ENCODE results near the gene ZDHHC9.

Gene ZDHHC9

DNA sequence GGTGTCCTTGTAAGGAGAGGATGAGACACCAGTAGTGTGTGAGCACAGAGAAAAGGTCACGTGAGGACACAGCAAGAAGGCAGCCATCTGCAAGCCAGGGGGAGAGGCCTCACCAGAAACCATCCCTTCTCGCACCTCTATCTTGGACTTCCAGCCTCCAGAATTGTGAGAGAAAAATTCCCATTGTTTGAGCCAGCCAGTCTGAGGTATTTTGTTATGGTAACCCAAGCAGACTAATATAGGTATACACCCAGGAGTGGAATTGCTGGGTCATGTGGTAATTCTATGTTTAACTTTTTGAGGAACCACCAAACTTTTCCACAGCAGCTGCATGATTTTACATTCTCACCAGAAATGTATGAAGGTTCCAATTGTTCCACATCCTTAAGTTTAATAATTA lies 25.6 kb downstream of the ZDHHC9 start:
- no peak for DNase-seq

GRCh38 chrX:129813662-129814368 lies 29.9 kb downstream of the ZDHHC9 start:
- no peak for DNase-seq

DNA sequence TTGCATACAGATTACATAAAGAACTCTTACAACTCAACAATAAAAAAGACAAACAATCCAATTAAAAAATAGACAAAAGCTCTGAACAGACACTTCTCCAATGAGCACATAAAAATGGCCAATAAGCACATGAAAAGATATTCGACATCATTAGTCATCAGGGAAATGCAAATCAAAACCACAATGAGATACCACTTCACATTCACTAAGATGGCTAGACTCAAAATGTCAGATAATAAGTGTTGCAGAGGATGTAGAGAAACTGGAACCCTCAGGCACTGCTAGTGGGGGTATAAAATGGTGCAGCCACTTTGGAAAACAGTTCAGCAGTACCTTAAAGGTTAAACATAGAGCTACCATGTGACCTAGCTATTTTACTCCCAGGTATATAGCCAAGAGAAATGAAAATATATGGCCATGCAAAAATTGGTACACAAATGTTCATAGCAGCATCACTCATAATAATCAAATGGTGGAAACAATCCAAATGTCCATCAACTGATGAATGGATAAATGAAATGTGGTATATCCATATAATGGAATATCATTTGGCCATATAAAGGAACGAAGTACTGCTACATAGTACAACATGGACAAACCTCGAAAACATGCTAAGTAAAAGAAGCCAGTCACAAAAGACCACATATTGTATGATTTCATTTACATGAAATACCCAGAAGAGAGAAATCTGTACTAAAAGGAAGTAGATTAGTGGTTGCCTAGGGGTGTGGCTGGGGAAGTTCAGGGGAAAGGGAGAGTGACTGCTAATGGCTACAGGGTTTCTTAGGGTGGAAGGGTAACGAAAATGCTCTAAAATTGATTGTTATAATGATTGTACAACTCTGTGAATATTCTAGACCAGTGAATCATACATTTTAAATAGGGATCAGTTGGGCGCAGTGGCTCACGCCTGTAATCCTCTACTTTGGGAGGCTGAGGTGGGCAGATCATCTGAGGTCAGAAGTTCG lies 34.6 kb downstream of the ZDHHC9 start:
- DNase-seq = no peak

- no peak for DNase-seq
Measured at GRCh38 chrX:129808158-129808828, 35.4 kb downstream of the ZDHHC9 start.

DNA sequence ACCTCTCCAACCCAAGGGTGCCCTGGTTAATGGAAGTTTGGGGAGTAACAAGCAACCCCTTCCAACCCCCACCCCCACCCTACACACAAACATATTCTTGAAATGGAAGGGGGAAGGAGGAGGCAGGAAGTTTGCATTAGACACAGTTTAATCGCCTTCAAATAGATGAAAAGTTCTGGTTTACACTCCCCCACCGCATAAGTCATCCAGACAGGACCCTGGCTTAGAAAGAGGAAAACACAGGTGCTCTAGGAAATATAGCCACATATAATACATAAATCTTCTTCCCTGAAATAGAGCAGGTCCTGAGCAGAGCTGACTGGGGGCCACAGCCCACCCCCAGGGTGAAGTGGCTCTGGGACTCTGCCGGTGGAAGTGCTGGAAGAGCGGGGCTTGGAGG lies 38.9 kb downstream of the ZDHHC9 start:
- DNase-seq = no peak

- no peak for DNase-seq
Measured at GRCh38 chrX:129802863-129803262, 40.8 kb downstream of the ZDHHC9 start.

DNA sequence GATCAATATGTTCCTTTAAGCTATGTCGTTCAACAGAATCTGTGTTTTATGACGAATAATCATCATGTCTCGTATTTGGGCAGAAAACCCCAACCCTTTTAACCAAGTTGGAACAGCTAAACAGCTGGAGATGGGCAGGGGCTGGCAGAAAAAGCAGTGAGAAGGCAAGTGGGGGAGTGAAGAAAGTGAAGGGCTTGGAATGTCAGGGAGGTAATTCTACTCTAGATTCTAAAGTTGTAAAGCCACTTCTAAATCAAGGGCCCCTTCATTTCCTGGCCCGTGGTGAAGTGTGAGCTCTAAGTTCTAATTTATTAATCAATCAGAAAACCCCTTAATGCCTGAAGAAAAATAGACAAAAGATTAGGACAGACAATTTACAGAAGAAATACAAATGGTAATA lies 43.5 kb downstream of the ZDHHC9 start:
- DNase-seq = no peak

DNA sequence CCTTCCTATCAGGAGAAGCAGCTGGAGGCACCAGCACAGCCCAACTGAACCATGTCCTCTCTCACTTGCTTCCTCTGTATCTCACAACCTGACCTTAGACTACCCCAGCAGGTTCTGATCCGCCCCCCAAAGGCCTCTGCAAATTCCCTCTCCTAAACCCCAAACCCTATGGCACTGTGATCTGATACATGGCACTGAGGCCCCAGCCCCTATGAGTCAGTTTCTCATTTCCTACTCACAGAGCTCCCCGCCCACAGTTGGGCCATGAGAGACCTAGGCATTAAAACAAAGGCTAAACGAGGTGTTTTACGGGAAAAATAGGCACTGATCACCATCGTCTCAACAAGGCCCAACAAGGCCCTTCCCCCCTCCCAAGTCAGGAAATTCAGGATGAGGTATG lies 44.8 kb downstream of the ZDHHC9 start:
- DNase-seq = no peak

DNA sequence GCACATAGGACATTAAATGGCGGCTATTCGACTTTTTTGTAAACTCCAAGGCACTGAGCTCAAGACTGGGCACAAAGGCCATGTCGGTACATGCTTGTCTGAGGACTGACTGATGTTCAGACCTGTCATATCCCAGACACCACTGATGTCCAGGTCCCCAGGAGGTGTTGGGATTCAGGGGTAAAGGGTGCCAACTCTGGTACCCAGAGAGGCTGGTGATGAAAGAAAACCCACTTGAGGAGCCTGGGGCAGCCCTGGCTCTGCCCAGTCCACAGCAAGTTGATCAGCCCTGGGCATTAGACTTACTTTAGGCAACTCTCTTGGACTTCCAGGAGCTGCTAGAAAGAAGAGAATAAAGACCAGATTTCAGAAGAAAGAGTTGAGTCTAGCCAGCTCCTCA lies 45.2 kb downstream of the ZDHHC9 start:
- DNase-seq = no peak

GRCh38 chrX:129797251-129797906 lies 46.3 kb downstream of the ZDHHC9 start:
- DNase-seq = no peak

DNA sequence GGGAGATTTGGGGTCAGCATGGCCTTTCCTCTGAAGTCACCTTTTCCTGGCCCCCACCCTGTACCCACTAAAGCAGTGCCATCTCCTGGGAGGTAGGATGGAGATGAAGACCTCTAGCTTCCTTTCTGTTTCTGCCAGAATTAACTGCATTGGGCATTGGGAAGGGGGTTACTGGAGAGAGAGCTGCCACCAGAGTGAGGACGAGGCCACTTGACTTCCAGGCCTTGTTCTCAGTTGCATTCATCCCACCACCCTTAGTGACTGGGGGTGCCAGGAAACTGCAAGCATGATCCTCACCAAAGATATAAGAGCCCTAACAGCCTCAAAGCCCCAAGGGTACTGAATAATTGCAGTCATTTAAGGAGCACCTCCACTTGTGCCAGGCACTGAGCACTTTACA lies 48.1 kb downstream of the ZDHHC9 start:
- no peak for DNase-seq

DNA sequence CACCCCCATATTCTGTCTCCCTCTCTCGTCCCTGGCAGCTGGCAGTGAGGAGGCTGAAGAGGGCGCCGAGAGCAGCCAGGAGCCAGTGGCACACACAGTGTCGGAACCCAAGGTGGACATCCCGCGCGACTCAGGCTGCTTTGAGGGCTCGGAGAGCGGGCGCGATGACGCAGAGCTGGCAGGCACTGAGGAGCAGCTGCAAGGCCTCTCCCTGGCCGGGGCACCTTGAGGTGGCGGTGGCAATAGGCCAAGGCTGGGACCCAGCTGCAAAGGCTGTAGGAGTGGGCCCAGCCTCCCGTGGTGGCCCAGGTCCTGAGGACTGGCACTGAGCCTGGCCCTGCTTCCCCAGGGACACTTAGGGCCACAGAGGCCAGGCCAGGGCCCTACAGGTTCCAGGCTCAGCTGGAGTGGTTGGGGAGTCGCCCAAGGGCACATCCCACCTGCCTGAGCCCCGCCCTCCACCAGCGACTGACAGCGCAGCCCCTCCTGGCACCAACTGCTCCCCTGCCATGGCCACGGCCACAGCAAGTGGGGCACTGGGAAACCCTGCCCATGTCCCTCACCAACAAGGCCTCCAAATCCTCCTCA lies 50.0 kb downstream of the ZDHHC9 start:
- DNase-seq = no peak

GRCh38 chrX:129792586-129793291 lies 50.9 kb downstream of the ZDHHC9 start:
- DNase-seq = no peak

- DNase-seq = no peak
Measured at GRCh38 chrX:129791961-129792570, 51.6 kb downstream of the ZDHHC9 start.

DNA sequence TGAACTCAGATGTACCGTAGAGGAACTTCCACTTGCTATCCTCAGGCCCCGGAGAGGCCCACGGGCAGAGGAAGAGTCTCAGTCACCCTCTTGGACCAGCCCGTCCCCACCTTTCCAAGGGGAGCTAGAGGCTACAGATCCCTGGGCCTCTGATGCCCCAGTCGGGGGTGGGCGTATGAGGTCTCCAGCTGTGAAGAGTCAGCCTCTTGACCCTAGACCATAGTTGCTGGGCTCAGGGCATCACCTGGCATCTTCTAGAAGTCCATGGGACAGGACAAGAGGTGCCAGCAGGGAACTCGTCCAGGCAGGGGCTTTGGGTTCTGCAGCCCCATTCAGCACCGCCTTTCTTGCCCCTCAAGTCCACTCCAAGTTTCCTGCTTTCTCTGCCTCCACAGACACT lies 52.4 kb downstream of the ZDHHC9 start:
- no peak for DNase-seq

DNA sequence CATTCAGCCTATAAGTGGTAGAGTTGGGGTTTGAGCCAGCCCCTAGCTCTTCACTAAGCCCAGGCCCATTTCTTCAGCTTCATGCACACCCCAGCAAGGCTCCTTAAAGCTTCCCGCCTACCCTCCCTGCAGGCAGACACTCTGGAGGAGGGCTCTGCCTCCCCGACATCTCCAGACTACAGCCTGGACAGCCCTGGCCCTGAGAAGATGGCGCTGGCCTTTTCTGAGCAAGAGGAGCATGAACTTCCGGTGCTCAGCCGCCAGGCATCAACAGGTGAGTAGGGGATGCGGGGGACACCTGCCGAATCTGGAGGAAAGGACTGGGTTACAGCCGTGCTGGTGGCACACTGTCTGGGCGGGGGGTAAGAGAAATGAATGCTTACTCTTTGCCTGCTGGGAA lies 52.9 kb downstream of the ZDHHC9 start:
- DNase-seq = no peak

DNA sequence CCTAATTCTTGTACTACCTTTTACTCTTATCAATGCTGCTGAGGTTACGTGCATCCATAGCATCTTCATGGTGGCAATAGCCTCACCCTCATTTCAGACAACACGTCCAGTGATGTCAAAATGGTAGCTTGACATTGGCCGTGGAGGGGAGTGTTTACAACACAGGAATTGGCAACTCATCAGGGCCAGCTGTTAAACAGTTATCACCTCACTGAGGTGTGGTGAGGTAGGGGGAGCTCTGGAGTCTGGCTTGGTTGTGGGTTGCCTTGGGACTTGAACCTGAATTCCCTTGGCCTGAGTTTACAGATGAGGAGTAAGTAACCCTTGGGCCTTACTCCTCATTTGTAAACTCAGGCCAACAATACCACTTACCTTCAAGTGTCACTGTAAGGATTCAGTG lies 53.5 kb downstream of the ZDHHC9 start:
- no peak for DNase-seq

DNA sequence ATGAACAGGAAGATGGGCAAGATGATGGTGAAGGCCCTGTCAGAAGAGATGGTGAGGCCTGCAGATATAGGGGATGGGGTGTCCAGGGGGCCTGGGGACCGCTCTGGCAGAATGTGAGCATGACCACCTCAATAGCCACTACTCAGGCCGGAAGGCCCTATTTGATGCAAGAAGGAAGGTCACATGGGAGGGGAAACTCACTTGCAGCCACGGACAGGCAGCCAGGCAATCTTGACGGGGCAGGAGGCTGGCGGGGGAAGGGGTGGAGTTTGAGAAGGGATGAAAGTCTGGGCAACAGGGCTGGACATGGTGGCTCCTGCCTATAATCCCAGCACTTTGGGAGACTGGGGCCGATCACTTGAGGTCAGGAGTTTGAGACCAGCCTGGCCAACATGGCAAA lies 55.2 kb downstream of the ZDHHC9 start:
- no peak for DNase-seq

GRCh38 chrX:129787336-129788055 lies 56.2 kb downstream of the ZDHHC9 start:
- no peak for DNase-seq

DNA sequence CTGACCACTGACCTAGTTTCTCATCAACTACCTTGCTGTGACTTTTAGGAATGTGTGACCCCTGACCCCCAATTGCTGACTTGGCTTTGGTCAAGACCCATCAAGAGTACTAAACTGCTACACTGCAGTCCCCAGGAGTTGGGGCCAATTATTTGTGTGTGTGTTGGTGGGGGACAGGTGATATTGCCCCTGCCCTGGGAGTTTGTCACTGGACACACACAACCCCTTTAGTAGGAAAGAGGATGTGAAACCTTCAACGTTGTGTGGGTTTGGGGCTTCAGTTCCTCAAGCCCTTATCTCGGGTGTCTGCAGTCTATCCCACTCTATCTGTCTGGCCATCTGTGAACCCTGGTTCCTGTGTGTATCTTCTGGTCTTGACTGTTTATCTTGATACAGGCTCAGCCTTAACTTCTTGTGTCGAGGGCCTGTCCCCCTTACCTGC lies 57.5 kb downstream of the ZDHHC9 start:
- DNase-seq = no peak

Measured in activated CD8-positive, alpha-beta memory T cell treated with anti-CD3 and anti-CD28 coated beads, Interleukin-2, amount 50 U/mL, for 4 hours (primary cell).